HG02973 (cell line): Measurements from ENCODE around the gene ZPLD1.

Experiments used
- ATAC-seq: cut with Tn5 transposase; IDR thresholded peaks from one replicate; pipeline ENCODE4 v1.9.1; 2021; ENCODE audit warnings: moderate library complexity; ENCODE audit not compliant: unreplicated experiment

The ZPLD1 gene

DNA sequence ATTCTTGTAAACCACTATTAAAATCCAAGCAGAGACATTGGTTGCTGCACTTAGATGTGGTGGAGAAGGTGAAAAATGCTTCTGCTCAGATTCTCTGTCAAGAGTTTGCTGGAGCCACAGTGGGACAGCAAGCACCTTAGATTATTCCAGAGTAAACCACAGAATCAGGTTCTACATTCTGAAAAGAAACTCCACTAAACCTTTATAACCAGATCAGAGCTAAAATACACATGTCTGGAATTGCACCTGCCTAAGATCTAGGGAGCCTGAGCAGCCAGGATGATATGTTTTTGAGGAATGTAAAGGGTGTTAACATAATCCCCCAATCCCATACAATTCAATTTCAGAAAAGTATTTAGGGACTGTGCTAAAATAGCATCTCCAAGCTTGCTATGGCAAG, at the start of gene ZPLD1:
ZPLD1 (plus strand) TSS at position 301 of the 400 bp plus-strand sequence. CDS start 3,473 bp downstream, outside the sequence.
- ATAC-seq = no peak

DNA sequence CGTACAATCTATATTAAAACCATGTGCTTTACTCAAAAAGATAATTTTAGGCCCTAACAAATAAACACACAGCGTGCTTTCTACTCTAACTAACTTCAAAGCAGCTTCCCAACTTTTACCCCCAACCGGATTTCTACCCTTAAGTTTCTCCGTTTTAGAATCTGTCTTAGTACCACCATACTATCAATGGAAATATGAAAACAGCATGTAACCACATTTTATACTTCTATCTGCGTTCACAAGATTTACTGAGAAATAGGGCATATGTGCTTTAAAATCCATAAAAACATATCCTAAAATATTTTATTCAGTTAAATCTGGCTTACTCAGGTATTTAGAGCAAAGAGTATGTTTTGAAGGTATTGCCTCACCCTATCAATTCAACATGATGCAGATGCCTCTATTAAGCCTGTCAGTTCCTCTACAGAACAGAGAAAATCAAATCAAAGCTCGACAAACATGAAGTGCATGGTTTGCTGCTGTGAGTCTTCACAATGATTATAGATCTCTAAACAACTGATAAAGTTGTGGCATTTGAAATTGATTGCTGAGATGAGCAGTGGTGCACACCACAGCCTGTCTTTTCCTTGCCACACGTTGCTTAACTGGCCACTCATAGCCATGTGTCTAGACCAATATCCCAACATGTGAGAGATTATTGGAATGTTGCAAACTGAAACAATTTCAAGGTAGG, 44.5 kb upstream of the ZPLD1 start:
- ATAC-seq = no peak

DNA sequence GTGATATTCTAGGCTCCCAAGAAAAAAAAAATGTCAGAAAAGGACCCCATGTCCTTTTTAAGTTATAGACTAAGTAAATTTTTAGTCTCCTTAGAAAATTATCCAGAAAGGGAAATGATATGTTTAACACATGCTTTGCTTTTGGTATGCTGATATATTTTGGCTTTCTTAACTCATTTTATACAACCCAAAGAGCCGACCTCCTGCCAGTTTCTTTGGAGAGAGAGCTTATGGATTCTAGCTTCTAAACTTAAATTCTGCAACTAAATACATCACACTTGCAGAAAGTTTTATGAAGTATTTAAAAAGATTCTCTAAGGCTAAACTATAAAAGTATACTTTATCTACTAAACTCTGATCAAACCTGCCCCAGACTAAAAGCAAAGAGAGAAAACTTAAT, 43.9 kb upstream of the ZPLD1 start:
- no peak for ATAC-seq

DNA sequence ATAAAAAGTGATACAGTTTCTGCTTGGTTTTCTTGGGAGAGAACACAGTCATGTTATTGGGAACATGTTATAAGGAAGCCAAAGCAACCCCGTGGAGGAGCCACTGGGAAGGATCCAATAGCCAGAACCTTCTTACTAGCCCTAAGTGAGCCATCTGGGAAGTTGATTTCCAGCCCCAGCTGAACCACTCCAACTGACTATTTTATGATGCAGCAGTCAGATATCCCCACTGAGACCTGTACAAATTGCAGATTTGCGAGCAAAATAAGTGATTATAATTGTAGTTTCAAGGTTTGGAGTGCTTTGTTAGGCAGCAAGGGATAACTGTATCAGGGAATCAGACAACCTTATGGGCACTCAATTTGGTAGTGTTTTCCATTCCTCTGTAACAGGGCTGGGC, 43.3 kb upstream of the ZPLD1 start:
- ATAC-seq = no peak

DNA sequence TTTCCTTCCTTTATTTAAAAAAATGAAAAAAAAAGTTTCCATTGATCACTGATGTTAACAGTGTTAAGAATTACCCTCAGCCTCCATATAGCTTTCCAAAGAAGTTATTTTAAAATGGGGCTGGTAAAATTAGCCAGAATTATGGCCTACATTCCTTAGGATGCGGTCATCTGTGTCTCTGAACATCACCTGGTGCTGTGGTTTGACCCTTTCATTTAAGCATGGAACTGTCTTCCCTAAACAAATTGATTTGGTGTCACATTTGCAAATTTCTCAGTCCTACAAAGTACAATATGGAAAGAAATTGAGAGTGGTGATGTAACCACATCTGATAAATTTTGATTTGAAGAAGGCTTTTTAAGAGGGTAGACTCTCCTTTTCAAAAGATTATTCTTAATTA, 40.3 kb upstream of the ZPLD1 start:
- no peak for ATAC-seq

DNA sequence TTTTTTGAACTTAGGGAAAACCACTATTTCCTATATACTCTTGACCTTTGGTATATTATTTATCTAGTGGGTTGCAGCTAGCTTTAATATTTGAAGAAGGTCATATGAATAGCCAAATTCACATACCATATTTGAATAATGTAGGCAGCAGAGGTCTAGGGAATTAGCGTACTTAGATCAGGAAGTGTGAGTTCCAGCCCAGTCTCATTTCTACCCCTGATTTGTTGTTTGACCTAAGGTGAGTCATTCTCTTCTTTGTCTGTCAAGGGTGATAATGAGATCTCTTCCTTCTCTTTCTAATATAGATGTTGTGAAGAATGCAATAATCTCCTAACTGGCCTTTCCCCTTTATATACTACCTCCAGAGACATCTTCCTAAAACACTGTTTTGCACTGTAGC, 36.6 kb upstream of the ZPLD1 start:
- ATAC-seq = no peak

DNA sequence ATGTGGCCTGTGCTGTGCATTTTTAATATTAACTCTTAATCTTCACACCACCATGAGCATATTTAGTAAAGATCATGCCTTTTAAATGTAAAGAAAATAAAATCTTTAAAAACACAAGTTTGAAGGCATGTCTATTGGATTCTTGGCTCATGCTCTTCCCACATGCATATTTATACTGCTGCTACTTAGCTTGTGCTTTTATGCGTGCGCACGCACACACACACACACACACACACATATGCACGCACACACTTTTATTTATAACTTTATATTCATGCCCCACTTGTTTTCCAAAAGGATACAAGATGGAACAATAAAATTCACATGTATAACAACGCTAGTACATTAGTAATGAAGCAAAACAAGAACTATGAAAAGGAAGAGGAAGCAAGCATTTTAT, 36.1 kb upstream of the ZPLD1 start:
- ATAC-seq = no peak

DNA sequence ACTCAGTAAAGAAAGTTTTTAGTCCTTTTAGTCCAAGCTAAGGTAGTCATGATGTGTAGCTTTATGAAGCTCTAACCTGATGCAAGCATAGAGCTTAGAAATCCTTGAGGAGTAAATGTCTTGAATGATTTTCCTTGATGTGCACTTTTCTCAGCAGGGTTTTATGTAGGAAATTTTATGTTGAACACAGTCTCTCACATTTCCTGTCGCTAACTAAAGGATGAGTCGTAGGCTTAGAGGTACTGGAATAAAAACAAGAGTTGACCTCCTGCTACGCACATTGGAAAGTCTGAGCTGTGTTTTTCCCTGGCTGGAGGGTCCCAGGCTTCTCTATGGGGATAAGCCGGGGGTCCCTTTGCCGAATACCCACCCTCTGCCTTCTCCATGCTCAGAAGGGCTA, 34.7 kb upstream of the ZPLD1 start:
- ATAC-seq = no peak

DNA sequence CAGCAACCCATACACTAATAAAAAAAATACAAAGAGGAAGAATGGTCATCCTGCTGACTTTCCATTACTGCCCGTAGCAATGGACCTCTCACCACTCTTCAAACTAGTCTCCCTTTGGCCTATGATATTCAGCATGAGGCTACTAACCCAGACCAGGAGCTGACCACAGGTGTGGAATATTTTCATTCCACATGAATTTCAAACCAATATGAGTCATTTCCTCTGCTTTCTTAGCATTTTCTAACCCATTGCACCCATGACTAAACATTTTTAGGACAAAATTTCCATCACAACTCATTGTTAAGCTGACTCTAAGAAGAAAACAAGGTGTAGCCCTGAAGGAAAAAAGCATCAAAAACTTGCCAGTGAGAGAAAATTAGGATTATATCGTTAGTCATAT, 34.0 kb upstream of the ZPLD1 start:
- no peak for ATAC-seq

DNA sequence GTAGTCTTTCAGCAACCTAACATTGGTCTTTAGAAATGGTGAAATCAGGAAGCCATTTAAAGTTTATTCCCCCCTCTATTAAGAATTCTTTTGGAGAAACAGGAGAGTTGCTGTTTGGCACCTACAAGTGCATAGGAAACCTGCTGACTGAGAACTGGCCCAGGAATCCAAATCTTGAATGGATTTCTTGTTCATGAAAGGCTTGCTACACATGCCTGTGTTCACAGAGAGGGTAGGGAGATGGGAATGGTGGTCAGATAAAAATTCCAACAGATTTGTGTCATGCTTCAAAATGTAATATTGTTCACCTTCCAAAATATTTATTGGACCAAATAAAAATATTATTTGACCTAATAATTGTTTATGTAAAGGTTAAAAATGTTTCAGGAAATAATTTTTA, 24.2 kb upstream of the ZPLD1 start:
- no peak for ATAC-seq

DNA sequence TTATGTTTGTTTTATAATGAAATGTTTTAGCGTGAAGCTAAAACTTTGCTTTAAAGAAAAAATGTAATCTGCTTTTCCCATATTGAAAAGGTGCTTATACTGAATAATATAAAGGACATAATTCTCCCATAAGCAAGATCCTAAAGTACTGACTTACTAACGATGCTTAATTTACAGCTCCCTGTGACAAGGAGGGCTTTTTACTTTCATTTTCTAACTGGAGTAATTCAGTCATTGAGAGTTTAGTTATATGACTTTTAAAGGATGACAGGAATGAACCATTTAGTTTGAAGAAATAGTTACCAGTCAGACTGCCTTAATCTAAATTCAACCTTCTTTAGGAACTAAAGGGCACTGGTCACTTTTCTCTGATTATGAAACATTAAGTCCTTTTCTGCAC, 19.3 kb upstream of the ZPLD1 start:
- ATAC-seq = no peak

DNA sequence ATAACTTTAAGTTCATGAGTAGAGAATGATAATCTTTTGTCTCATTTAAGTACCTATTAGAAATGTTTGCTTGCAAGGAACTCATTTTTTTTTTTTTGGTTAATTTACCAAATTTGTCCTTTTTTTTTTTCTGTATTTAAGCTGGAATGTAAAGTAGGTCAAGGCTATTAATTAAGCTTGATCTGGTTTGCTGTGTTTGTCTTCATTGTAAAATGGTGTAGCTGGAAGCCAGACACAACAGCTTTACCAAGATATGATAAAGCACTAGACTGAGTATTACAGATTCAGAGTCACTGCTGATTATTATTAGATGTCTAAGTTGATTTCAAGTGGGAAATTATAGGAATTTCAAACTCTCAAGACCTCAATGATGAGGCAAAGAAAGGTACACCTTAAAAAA, 15.0 kb upstream of the ZPLD1 start:
- ATAC-seq = no peak

DNA sequence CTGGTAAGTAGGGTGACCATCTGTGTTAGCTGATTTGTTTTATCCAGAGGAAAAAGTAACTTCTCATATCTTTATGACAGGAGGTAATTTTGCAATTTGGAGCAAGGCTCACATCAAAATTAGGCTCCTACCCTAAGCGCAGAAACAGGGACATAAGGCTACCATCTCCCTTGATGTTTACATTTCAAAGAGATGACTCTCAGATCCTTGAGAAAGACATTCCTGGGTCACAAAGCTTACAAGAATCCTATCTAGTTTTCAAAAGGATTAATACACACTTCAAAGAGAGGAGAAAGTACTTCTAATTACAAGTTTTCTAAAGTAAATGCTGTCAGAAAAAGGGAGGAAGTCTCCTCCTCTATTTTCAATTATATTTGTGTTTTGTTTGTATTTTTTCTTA, 7.0 kb downstream of the ZPLD1 start:
- no peak for ATAC-seq

DNA sequence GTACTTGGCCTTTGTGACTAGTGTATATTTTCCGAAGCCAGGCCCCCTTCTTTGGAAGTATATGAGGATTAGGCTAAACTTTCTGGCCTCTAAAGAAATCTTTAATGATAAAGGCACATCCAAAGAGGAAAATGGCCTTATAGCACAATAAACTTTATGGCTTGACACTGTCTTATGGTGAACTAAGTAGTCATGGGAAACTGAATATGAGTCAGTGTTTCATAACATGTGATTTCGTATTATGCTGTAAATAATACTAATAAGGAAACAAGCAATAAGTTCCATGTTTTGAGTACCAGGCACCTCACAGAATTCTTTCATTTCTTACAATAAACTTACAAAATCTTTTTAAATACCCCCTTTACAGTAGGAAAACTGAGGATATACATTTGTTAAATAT, 8.2 kb downstream of the ZPLD1 start:
- no peak for ATAC-seq

DNA sequence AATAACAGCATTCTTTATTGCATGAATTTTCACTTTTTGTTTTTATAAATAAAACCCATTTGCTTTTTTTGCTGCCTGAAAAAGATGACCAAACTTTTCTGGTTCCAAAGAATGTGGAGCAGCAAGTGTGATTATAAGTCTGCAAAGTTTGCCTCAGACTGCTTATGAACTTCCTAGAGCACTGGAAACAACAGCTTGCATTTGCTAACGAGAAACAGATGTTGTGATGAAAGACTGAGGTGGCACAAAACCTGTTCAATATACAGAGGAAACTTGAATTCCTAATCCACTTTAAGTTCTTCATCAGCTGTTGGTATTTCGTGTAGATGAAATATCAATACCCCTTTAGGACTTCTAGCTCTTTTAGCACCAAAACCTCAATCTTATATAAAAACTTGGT, 9.3 kb downstream of the ZPLD1 start:
- ATAC-seq = no peak

DNA sequence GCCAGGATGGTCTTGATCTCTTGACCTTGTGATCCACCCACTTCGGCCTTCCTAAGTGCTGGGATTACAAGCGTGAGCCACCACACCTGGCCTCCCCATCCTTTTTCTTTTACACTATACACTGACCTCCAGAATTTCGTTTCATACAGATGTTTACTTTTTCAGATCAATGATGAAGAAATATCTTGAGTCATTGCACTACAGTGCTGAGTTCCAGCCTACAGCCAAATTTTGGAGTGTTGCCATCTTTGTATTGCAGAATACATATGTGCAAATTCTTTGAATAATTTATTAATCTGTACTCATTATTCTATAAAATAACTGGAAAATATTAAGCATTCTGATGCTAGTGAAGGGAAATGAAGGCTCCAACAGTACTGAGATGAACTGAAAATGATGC, 12.5 kb downstream of the ZPLD1 start:
- no peak for ATAC-seq

DNA sequence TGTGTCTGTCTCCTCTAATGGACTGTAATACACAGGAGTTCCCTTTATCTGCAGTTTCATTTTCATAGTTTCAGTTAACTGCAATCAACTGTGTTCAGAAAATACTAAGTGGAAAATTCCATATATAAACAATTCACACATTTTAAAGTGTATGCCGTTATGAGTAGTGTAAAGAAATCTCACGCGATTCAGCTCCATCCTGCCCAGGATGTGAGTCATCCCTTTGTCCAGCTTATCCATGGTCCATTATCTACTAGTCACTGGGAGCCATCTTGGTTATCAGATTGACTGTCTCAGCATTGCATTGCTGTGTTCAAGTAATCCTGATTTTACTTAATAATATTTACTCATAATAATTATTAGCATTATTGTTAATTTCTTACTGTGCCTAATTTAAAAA, 14.5 kb downstream of the ZPLD1 start:
- ATAC-seq = no peak

DNA sequence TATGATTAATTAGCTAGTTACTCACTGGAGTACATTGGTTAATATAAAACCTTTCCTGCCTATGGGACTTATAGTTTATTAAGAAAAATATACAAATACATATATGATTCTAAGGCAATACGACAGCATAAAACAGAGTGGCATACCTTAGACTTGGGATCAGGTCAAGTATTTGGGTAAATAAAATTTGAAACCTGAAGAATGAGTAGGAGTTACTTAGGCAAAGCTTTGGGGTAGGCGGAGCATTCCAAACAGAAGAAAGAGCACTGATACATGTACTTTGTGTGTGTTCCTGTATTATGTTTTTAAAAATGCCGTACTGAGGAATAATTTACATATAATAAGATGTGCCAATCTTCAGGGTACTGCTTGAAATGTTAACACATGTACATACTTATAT, 15.1 kb downstream of the ZPLD1 start:
- ATAC-seq = no peak

DNA sequence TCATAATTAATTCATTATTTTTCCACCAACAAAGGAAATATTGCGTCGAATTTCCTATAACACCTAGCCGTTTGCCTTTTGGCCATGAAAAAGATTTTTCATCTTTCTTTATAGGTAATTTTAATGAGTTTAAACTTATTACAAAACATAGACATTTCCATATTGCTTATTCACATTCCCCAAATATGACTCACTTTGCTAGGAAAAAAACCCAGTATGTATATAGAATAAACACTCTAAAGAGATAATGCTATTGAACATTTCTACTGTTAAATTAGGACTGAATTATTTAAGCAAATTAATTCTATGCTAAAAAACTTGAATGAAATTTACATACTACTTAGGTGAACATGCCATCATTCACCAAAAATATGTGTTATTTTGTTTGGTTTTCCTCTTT, 16.2 kb downstream of the ZPLD1 start:
- no peak for ATAC-seq

DNA sequence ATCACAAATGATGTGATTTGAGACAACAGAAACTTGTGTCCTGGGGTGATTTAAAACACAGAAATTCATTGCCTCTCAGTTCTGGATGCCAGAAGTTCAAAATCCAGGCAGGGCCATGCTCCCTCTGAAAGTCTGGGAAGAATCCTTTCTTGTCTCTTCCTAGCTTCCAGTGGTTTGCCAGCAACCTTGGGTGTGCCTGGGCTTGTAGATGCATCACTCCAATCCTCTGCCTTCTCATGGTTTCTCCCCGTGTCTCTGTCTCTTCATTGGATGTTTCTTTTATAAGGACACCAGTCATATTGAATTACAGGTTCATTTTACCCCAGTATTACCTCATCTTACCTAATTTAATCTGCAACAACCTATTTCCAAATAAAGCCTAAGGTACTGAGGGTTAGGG, 16.7 kb downstream of the ZPLD1 start:
- no peak for ATAC-seq

DNA sequence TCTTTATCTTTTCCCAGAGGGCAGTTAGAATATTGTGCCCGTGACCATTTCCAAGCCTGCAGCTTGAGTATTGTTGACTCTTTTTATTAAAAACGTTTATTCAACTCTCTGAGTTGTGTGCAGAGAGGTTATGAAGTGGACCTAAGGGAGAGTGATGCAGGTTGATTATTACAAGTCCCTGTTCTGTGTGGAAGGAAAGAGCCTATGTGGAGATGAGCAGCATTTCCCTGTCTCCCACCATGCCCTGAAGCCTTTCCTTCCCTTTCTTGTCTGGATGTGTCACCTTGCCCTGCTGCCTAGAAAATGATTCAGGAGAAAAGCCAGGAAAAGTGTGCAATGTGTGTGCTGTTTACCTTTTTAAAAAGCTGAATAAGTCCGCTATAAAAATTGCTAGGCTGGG, 19.4 kb downstream of the ZPLD1 start:
- ATAC-seq = no peak

DNA sequence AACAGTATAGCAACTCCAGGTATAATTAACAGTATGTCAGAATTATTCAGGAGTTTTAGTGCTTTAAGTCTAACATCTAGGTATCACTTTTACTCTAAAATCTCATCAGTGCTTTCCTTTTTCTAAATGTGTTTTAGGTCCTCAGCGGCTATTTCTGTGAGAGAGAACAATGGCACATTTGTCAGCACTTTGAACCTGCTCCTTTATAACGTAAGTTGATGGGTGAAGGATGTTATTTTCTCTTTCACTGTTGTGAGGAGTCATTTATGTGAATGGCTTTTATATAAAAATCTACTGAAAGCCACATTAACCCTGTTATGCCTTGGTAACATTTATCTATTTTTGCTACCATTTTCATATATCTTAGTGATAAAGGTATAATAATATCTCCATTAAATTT, 22.8 kb downstream of the ZPLD1 start:
- ATAC-seq = no peak

DNA sequence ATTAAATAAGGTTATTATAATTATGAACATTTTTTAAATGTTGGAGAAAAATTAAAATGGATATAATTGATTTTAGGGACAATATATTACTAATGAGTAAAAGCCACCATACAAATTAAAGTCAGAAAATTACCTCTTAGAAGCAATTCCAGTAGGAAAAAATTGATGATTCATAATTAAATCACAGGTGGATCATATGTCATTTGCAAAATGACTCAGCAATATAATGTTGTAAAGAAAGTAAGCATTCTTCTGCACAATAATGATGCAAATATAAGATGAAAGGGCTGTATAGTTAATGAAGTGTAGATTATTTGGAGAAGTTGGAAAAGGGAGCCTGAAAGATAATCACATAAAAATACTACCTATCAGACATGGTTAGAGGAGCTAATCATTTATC, 25.8 kb downstream of the ZPLD1 start:
- ATAC-seq = no peak

DNA sequence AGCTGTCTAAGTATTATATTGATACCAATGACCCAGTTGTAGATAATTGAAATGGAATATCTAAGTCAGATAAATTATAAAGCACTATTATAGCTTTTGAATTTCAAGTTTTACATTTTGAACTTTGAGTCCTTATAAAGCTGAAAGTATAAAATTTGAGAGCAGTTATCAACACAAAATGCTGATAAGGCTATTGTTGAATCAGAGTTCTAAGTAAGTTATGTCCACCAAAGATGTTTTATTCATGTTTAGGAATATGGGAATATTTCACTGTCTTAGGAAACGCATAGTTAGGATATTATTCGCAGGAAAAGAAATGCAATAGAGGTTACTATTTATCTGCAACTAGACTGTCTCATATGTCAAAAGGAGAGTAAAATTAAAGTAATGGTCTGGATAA, 29.4 kb downstream of the ZPLD1 start:
- ATAC-seq = no peak
